CD4-positive, alpha-beta T cell treated with Interleukin-2 at 100 ng/mL for 4 hours (primary cell): Measurements from ENCODE around the gene HTR3D.
A peak's percentile ranks its signal among the peaks of the same experiment; 100 is the strongest.
"Not testable (repeated sequence)": the region's sequence is repeated elsewhere in the genome, so short reads cannot be mapped to it uniquely, and the experiment has no call there.

Experiments used
- DNase-seq: peaks from one replicate; pipeline ENCODE4 v3.0.0-alpha.2; 2020; ENCODE audit warnings: low spot score

The HTR3D gene

GRCh38 chr3:184071142-184071541 lies 39.6 kb downstream of the HTR3D start:
- DNase-seq: not testable (repeated sequence)

- DNase-seq: no peak
Observed at GRCh38 chr3:184073621-184074020, 42.1 kb downstream of the HTR3D start.

- no peak for DNase-seq
Observed at GRCh38 chr3:184075901-184076300, 44.4 kb downstream of the HTR3D start.

- no peak for DNase-seq
Observed at GRCh38 chr3:184077881-184078280, 46.3 kb downstream of the HTR3D start.

- no peak for DNase-seq
Observed at GRCh38 chr3:184078851-184079250, 47.3 kb downstream of the HTR3D start.

GRCh38 chr3:184081116-184081830 lies 49.7 kb downstream of the HTR3D start:
- DNase-seq: no peak

- no peak for DNase-seq
Observed at GRCh38 chr3:184082034-184082433, 50.5 kb downstream of the HTR3D start.

- DNase-seq: no peak
Observed at GRCh38 chr3:184082465-184082864, 50.9 kb downstream of the HTR3D start.

- peak; percentile 2 for DNase-seq
Observed at GRCh38 chr3:184085389-184085852, 53.9 kb downstream of the HTR3D start.
